Keratinocyte (primary cell): ENCODE results near the gene INPP5A. TPM values are rescaled to one million over a fixed set of nuclear protein-coding genes. Genes with fewer than 3 reads are reported as not detected.

ENCODE experiments used
- DNase-seq: peaks from one replicate; pipeline ENCODE4 v3.0.0-alpha.2; 2011; ENCODE audit warnings: low read depth, missing footprints, low spot score
- FAIRE-seq: peaks from 2 replicates; lab custom pipeline; 2011; peaks lifted over from hg19 to GRCh38; lab: Jason Lieb, UNC
- H2AFZ ChIP-seq: 2 replicates; pipeline ENCODE4 v1.6.0; 2012; ENCODE audit warnings: low read length, control low read depth, inconsistent platforms; ENCODE audit not compliant: control insufficient read depth
- H3K27ac ChIP-seq: 2 replicates; pipeline ENCODE4 v1.5.1; 2011; ENCODE audit warnings: low read length; ENCODE audit not compliant: control insufficient read depth, insufficient read depth
- H3K27me3 ChIP-seq: 3 replicates; pipeline ENCODE4 v1.6.0; 2011; ENCODE audit warnings: low read length; ENCODE audit not compliant: control insufficient read depth, insufficient read depth; ENCODE audit errors: extremely low read depth
- H3K36me3 ChIP-seq, 2 experiments: 2 replicates in 1 of 2; 3 replicates in 1 of 2; pipeline ENCODE4 v1.5.1; 2011; ENCODE audit warnings: low read length in 2 of 2, mild to moderate bottlenecking in 1 of 2; ENCODE audit not compliant: control insufficient read depth in 2 of 2, insufficient read depth in 2 of 2; ENCODE audit errors: extremely low read depth in 1 of 2
- H3K4me1 ChIP-seq: 3 replicates; pipeline ENCODE4 v1.5.1; 2011; ENCODE audit warnings: low read length; ENCODE audit not compliant: control insufficient read depth, insufficient read depth; ENCODE audit errors: extremely low read depth
- H3K4me2 ChIP-seq: 3 replicates; pipeline ENCODE4 v1.6.0; 2011; ENCODE audit warnings: low read depth, low read length; ENCODE audit not compliant: control insufficient read depth, insufficient read depth; ENCODE audit errors: extremely low read depth
- H3K4me3 ChIP-seq, 3 experiments: fragments of 200-600 bp in 1 of 3; sonication (generic) in 1 of 3; 2 replicates in 2 of 3; 3 replicates in 1 of 3; pipeline ENCODE4 v1.5.1; 2011 to 2016; ENCODE audit warnings: low read length in 3 of 3, mild to moderate bottlenecking in 3 of 3, control low read depth in 2 of 3, inconsistent platforms in 1 of 3, low read depth in 1 of 3, mixed read lengths in 1 of 3, mixed run types in 1 of 3, moderate library complexity in 1 of 3; ENCODE audit not compliant: control insufficient read depth in 2 of 3, insufficient read depth in 2 of 3; ENCODE audit errors: extremely low read depth in 1 of 3
- H3K79me2 ChIP-seq: 2 replicates; pipeline ENCODE4 v1.6.0; 2012; ENCODE audit warnings: low read length; ENCODE audit not compliant: control insufficient read depth, insufficient read depth
- H3K9ac ChIP-seq: 3 replicates; pipeline ENCODE4 v1.6.0; 2011; ENCODE audit warnings: low read length; ENCODE audit not compliant: control insufficient read depth, insufficient read depth; ENCODE audit errors: extremely low read depth
- H3K9me1 ChIP-seq: 3 replicates; pipeline ENCODE4 v1.6.0; 2011; ENCODE audit warnings: low read length; ENCODE audit not compliant: control insufficient read depth, insufficient read depth; ENCODE audit errors: extremely low read depth
- H3K9me3 ChIP-seq: 2 replicates; pipeline ENCODE4 v1.5.1; 2012; ENCODE audit warnings: low read depth, low read length; ENCODE audit not compliant: control insufficient read depth
- H4K20me1 ChIP-seq: 3 replicates; pipeline ENCODE4 v1.6.0; 2011; ENCODE audit warnings: low read length; ENCODE audit not compliant: control insufficient read depth, insufficient read depth; ENCODE audit errors: extremely low read depth
- EZH2 ChIP-seq: IDR thresholded peaks from one replicate; pipeline ENCODE4 v1.6.1; 2012; ENCODE audit warnings: inconsistent platforms, mild to moderate bottlenecking, low read length, moderate library complexity
- dilution Hi-C: fragments of 300-500 bp; cut with MboI; formaldehyde crosslinking; loops from one replicate; pipeline ENCODE4 v1.7.0; 2020; ENCODE audit warnings: low sequenced_read_pairs; ENCODE audit not compliant: extremely low pct_ligation_motif_present
- polyA plus RNA-seq, 5 experiments: library from polyadenylated mRNA; depleted of rRNA in 3 of 5; stranded (reverse) in 3 of 5; stranded (forward) in 1 of 5; unstranded in 1 of 5; fragments of >200 nt; gene quantifications; 1 replicate in 1 of 5; 2 replicates in 3 of 5; 3 replicates in 1 of 5; pipeline versions ENCODE4 v1.2.1 to v1.2.3, GENCODE V29; 2011 to 2012; ENCODE audit warnings: missing spikeins in 2 of 5, low read depth in 1 of 5, low replicate concordance in 1 of 5
- TF ChIP-seq, protein P1 (sequence below), 3 experiments: IDR thresholded peaks in 1 of 3; conservative IDR thresholded peaks in 1 of 3; optimal IDR thresholded peaks in 1 of 3; 2 replicates in 2 of 3; 3 replicates in 1 of 3; pipeline versions ENCODE3 to v1.5.1; 2011; ENCODE audit warnings: low read length in 3 of 3, mild to moderate bottlenecking in 3 of 3, moderate library complexity in 2 of 3, control low read depth in 1 of 3, inconsistent platforms in 1 of 3; ENCODE audit not compliant: insufficient read depth in 2 of 3; ENCODE audit errors: extremely low read depth in 1 of 3

The INPP5A gene
- polyA plus RNA-seq, 1 donor (not counting 4 experiments of a cell fraction or from before 2014, with no cell fraction given), result 11.2 TPM

GRCh38 chr10:132515811-132516726 is 21.5 kb upstream of the INPP5A start:
- Histone ChIP-seq H3K9me3 (no peaks in the 10 kb centered on the region), H3K27me3 (peaks cover 44% of the 10 kb centered on the region), H3K79me2 (no peaks in the 10 kb centered on the region), H3K4me2 (no peak overlapping the region), H4K20me1 (no peaks in the 10 kb centered on the region), H3K9ac (no peak overlapping the region), H3K4me1 (peaks cover 20% of the 10 kb centered on the region), H3K4me3 (no peak overlapping the region), H3K9me1 (peaks cover 3% of the 10 kb centered on the region), H3K36me3 (no peaks in the 10 kb centered on the region), H3K27ac (no peak overlapping the region), H2AFZ (no peak overlapping the region)
- no peak for DNase-seq
- dilution Hi-C loops, result no loop called here
- FAIRE-seq, result no peak
- TF ChIP-seq, protein P1, sequence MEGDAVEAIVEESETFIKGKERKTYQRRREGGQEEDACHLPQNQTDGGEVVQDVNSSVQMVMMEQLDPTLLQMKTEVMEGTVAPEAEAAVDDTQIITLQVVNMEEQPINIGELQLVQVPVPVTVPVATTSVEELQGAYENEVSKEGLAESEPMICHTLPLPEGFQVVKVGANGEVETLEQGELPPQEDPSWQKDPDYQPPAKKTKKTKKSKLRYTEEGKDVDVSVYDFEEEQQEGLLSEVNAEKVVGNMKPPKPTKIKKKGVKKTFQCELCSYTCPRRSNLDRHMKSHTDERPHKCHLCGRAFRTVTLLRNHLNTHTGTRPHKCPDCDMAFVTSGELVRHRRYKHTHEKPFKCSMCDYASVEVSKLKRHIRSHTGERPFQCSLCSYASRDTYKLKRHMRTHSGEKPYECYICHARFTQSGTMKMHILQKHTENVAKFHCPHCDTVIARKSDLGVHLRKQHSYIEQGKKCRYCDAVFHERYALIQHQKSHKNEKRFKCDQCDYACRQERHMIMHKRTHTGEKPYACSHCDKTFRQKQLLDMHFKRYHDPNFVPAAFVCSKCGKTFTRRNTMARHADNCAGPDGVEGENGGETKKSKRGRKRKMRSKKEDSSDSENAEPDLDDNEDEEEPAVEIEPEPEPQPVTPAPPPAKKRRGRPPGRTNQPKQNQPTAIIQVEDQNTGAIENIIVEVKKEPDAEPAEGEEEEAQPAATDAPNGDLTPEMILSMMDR (optimal IDR thresholded peaks at IDR 0.05 in 1 of 3, IDR thresholded peaks at IDR 0.05 in 1 of 3, conservative IDR thresholded peaks at IDR 0.05 in 1 of 3; ENCODE audit: extremely low read depth in 1 of 3, insufficient read depth in 2 of 3, low read length in 3 of 3), result no peak
- TF ChIP-seq EZH2, result no peak

DNA sequence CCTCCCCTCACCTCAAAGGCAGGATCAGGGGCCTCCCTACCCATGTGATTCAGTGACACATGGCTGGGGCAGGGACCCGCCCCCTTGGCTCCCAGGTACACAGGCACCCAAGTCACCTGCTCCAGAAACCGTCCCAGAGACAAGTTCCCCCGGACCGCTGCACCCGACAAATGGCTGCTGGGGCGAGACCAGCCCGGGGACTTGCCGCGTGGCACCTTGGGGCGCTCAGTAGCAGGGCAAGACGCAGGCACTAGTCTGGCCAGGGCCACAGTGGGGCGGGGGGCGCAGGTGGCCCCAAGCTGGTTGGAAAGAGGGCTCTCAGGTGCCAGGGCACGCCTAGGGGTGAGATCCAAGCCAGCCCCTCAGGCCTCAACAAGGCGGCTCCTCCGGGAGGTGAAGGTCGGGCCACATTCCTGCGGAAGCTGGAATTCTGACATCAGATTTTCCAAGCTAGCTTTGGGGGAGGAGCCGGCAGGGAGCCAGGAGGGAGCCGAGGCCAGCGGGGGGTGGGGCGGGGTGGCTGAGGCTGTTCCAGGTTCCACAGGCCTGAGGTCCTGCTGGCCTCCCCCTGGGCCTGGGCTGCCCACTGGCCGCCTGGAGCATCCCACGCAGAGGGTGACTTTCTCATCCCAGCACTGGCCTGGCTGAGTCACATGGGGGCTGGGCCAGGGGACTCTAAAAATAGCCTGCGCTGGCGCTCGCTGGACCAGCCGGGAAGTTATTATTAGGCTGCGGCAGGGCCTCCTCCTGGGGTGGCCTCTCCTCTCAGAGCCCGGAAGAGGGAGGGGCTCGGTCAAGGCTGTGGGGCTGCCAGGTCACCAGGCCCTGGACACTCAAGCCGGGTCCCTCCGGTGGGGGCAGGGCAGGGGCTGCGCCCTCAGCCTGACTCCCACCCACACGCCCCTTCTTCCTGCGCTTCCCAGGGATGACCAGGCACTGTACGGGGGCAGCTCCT is 20.5 kb upstream of the INPP5A start:
- Histone ChIP-seq H3K27ac (no peak overlapping the region), H3K79me2 (no peaks in the 10 kb centered on the region), H3K9me1 (peaks cover 3% of the 10 kb centered on the region), H3K36me3 (no peaks in the 10 kb centered on the region), H3K4me2 (peak overlapping the region; percentile 37), H3K4me1 (peaks cover 20% of the 10 kb centered on the region), H3K9ac (peak overlapping the region; percentile 33), H4K20me1 (no peaks in the 10 kb centered on the region), H2AFZ (no peak overlapping the region), H3K27me3 (peaks cover 48% of the 10 kb centered on the region), H3K9me3 (no peaks in the 10 kb centered on the region), H3K4me3 (peak overlapping the region in 1 of 3 experiments; percentile 20)
- no peak for FAIRE-seq
- dilution Hi-C loops, result no loop called here
- DNase-seq, result no peak
- no peak for TF ChIP-seq EZH2
- TF ChIP-seq, protein P1 (optimal IDR thresholded peaks at IDR 0.05 in 1 of 3, IDR thresholded peaks at IDR 0.05 in 1 of 3, conservative IDR thresholded peaks at IDR 0.05 in 1 of 3; ENCODE audit: extremely low read depth in 1 of 3, insufficient read depth in 2 of 3, low read length in 3 of 3), result no peak
